Fibroblast of lung (primary cell): ENCODE data around the gene ASIC2. TPM values are rescaled to one million over a fixed set of nuclear protein-coding genes. Genes with fewer than 3 reads are reported as not detected.

Experiments
- DNase-seq, 2 donors: peaks; one replicate each; pipeline versions ENCODE4 v3.0.0 to v3.0.0-alpha.2; 2010; ENCODE audit warnings: low read depth in 2 of 2
- H2AFZ ChIP-seq: 2 replicates; pipeline ENCODE4 v1.5.1; 2012; ENCODE audit warnings: low read length, control low read depth, inconsistent platforms
- H3K27ac ChIP-seq: 2 replicates; pipeline ENCODE4 v1.5.1; 2011; ENCODE audit warnings: low read length, control low read depth; ENCODE audit not compliant: insufficient read depth
- H3K27me3 ChIP-seq: 2 replicates; pipeline ENCODE4 v1.5.1; 2011; ENCODE audit warnings: mild to moderate bottlenecking, low read length; ENCODE audit not compliant: control insufficient read depth, insufficient read depth
- H3K36me3 ChIP-seq: 2 replicates; pipeline ENCODE4 v1.5.1; 2011; ENCODE audit warnings: low read length; ENCODE audit not compliant: control insufficient read depth, insufficient read depth
- H3K4me1 ChIP-seq: 2 replicates; pipeline ENCODE4 v1.5.1; 2011; ENCODE audit warnings: low read length; ENCODE audit not compliant: control insufficient read depth, insufficient read depth; ENCODE audit errors: extremely low read depth
- H3K4me2 ChIP-seq: 2 replicates; pipeline ENCODE4 v1.5.1; 2011; ENCODE audit warnings: low read length, control low read depth; ENCODE audit not compliant: insufficient read depth; ENCODE audit errors: extremely low read depth
- H3K4me3 ChIP-seq, 4 experiments: fragments of 200-600 bp in 1 of 4; sonication (generic) in 1 of 4; replicated peaks in 1 of 4; 2 replicates each; pipeline ENCODE4 v1.5.1; 2011 to 2016; ENCODE audit warnings: low read length in 4 of 4, low read depth in 3 of 4, mild to moderate bottlenecking in 3 of 4, control low read depth in 2 of 4, inconsistent platforms in 1 of 4, mixed read lengths in 1 of 4; ENCODE audit not compliant: insufficient read depth in 1 of 4; ENCODE audit errors: control extremely low read depth in 1 of 4
- H3K79me2 ChIP-seq: 2 replicates; pipeline ENCODE4 v1.5.1; 2012; ENCODE audit warnings: mild to moderate bottlenecking, low read length, inconsistent platforms; ENCODE audit not compliant: control insufficient read depth, insufficient read depth
- H3K9ac ChIP-seq: 2 replicates; pipeline ENCODE4 v1.5.1; 2011; ENCODE audit warnings: mild to moderate bottlenecking, low read length, control low read depth; ENCODE audit not compliant: insufficient read depth
- H3K9me3 ChIP-seq: 2 replicates; pipeline ENCODE4 v1.5.1; 2012; ENCODE audit warnings: low read depth, low read length; ENCODE audit not compliant: control insufficient read depth, insufficient read depth
- H4K20me1 ChIP-seq: 2 replicates; pipeline ENCODE4 v1.5.1; 2011; ENCODE audit warnings: low read length; ENCODE audit not compliant: control insufficient read depth, insufficient read depth; ENCODE audit errors: extremely low read depth
- CTCF ChIP-seq, 2 donors: IDR thresholded peaks in 1 of 2; conservative IDR thresholded peaks in 1 of 2; 1 replicate in 1 of 2; 2 replicates in 1 of 2; pipeline ENCODE4 v1.5.1; 2011 to 2012; ENCODE audit warnings: low read length in 2 of 2, control low read depth in 1 of 2, inconsistent platforms in 1 of 2, low read depth in 1 of 2, mild to moderate bottlenecking in 1 of 2
- EZH2 ChIP-seq: IDR thresholded peaks from 2 replicates; pipeline ENCODE4 v1.5.1; 2012; ENCODE audit warnings: low read length, control low read depth, mild to moderate bottlenecking; ENCODE audit errors: missing control alignments
- polyA plus RNA-seq, 2 donors: library from polyadenylated mRNA; depleted of rRNA in 1 of 2; stranded (reverse) in 1 of 2; unstranded in 1 of 2; fragments of >200 nt; gene quantifications; 2 replicates each; pipeline ENCODE4 v1.2.1, GENCODE V29; 2011 to 2012; ENCODE audit warnings: missing spikeins in 1 of 2
- total RNA-seq: library from RNA; depleted of rRNA; stranded (reverse); fragments of >200 nt; gene quantifications from 2 replicates; pipeline ENCODE4 v1.2.1, GENCODE V29; 2014

Gene ASIC2
- total and polyA plus RNA-seq, 2 donors (not counting 1 experiment from before 2014, with no cell fraction given): 0.08 to 0.50 TPM

GRCh38 chr17:32998111-32998886, 294.8 kb downstream of the ASIC2 start:
- Histone ChIP-seq H3K27me3 (peaks cover 5% of the 10 kb centered on the region), H3K36me3 (no peaks in the 10 kb centered on the region), H2AFZ (peak overlapping the region; percentile 27), H3K4me3 (peak overlapping the region in 2 of 4 experiments; percentile 20 to 27), H4K20me1 (no peaks in the 10 kb centered on the region), H3K9me3 (no peaks in the 10 kb centered on the region), H3K27ac (no peak overlapping the region), H3K4me2 (peak overlapping the region; percentile 39), H3K4me1 (peaks cover 4% of the 10 kb centered on the region), H3K9ac (no peak overlapping the region), H3K79me2 (no peaks in the 10 kb centered on the region)
- DNase-seq: peak; percentile 49 to 65
- TF ChIP-seq CTCF (conservative IDR thresholded peaks at IDR 0.05 in 1 of 2, IDR thresholded peaks at IDR 0.05 in 1 of 2; ENCODE audit: low read depth in 1 of 2, low read length in 2 of 2): peak; percentile 75 to 94
- no peak for TF ChIP-seq EZH2

- H3K9me3 ChIP-seq: no peaks in the 10 kb centered on the region
- H3K27me3 ChIP-seq: peaks cover 7% of the 10 kb centered on the region
- peaks cover 4% of the 10 kb centered on the region for H3K4me1 ChIP-seq
- TF ChIP-seq CTCF (conservative IDR thresholded peaks at IDR 0.05 in 1 of 2, IDR thresholded peaks at IDR 0.05 in 1 of 2; ENCODE audit: low read depth in 1 of 2, low read length in 2 of 2) (no peak), EZH2 (no peak)
- no peak overlapping the region for H3K9ac ChIP-seq
- no peak overlapping the region for H3K4me2 ChIP-seq
- no peaks in the 10 kb centered on the region for H4K20me1 ChIP-seq
- no peaks in the 10 kb centered on the region for H3K79me2 ChIP-seq
- no peak for DNase-seq
- no peak overlapping the region for H2AFZ ChIP-seq
- no peak overlapping the region for H3K27ac ChIP-seq
- no peak overlapping the region for H3K4me3 ChIP-seq
- H3K36me3 ChIP-seq: no peaks in the 10 kb centered on the region
Observed at GRCh38 chr17:32995416-32996045, 297.6 kb downstream of the ASIC2 start.

- H3K27ac ChIP-seq: no peak overlapping the region
- H3K9me3 ChIP-seq: no peaks in the 10 kb centered on the region
- peaks cover 7% of the 10 kb centered on the region for H3K27me3 ChIP-seq
- no peak for DNase-seq
- H3K4me1 ChIP-seq: peaks cover 4% of the 10 kb centered on the region
- no peaks in the 10 kb centered on the region for H3K36me3 ChIP-seq
- H4K20me1 ChIP-seq: no peaks in the 10 kb centered on the region
- TF ChIP-seq CTCF (conservative IDR thresholded peaks at IDR 0.05 in 1 of 2, IDR thresholded peaks at IDR 0.05 in 1 of 2; ENCODE audit: low read depth in 1 of 2, low read length in 2 of 2): no peak
- TF ChIP-seq EZH2: no peak
- no peaks in the 10 kb centered on the region for H3K79me2 ChIP-seq
- H3K4me3 ChIP-seq: no peak overlapping the region
- H2AFZ ChIP-seq: no peak overlapping the region
- H3K4me2 ChIP-seq: no peak overlapping the region
- no peak overlapping the region for H3K9ac ChIP-seq
Observed at GRCh38 chr17:32993977-32994376, 299.1 kb downstream of the ASIC2 start.
